AG09309 (cell line): ENCODE results near the gene RPS6KA6.

ENCODE experiments used
- DNase-seq: peaks from one replicate; pipeline ENCODE4 v3.0.0-alpha.2; 2010; ENCODE audit warnings: low read depth
- H3K4me3 ChIP-seq: 2 replicates; pipeline ENCODE4 v1.5.1; 2011; ENCODE audit warnings: mild to moderate bottlenecking, low read depth, low read length, moderate library complexity; ENCODE audit not compliant: control insufficient read depth
- CTCF ChIP-seq: IDR thresholded peaks from 2 replicates; pipeline ENCODE4 v1.5.1; 2011; ENCODE audit warnings: mild to moderate bottlenecking, low read depth, low read length, inconsistent platforms; ENCODE audit not compliant: insufficient read depth, control insufficient read depth; ENCODE audit errors: missing control alignments

RPS6KA6 gene

GRCh38 chrX:84216406-84216805 is 28.4 kb upstream of the RPS6KA6 start:
- no peak overlapping the region for H3K4me3 ChIP-seq
- DNase-seq: no peak
- TF ChIP-seq CTCF: no peak

- no peak for DNase-seq
- TF ChIP-seq CTCF: no peak
- no peak overlapping the region for H3K4me3 ChIP-seq
Observed at GRCh38 chrX:84205276-84205675, 17.3 kb upstream of the RPS6KA6 start.

GRCh38 chrX:84199688-84200087 is 11.7 kb upstream of the RPS6KA6 start:
- no peak for TF ChIP-seq CTCF

DNA sequence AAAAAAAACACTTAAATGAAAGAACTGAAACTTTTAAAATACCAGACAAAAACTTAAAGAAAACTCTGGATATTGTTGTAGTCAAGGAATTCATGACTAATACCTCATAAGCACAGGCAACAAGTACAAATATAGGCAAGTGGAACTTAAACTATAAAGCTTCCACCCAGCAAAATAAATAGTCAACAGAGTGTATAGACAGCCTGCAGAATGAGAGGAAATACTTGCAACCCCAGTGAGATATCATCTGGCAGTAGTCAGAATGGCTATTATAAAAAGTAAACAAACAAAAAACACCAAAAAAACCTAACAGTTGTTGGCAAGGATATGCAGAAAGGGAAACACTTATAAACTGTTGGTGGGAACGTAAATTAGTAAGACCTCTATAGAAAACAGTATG is 9.6 kb upstream of the RPS6KA6 start:
- no peak for TF ChIP-seq CTCF
- DNase-seq: no peak
- H3K4me3 ChIP-seq: no peak overlapping the region

More at GRCh38 chrX:84199688-84200087, 11.7 kb upstream of the RPS6KA6 start:
- no peak overlapping the region for H3K4me3 ChIP-seq
- DNase-seq: no peak

DNA sequence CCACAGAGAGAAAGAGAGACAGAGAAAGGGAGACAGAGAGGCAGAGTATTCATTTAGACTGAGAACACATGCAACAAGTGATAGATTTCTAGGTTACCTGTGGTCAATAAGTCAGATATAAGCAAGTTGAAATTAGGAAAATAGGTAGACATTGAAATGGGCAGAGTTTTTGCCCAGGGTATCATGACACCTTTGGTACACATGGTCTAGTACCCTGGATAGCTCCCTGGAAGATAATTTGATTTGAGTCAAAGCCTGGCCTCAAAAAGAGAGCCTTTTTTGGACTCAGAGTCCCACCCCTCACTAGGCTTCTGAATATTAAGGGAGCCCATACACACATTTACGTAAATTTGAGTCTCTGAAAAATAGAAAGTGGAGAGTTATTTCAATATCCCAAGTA is 4.0 kb upstream of the RPS6KA6 start:
- no peak for TF ChIP-seq CTCF
- no peak for DNase-seq
- no peak overlapping the region for H3K4me3 ChIP-seq

GRCh38 chrX:84189125-84189524 is 1.1 kb upstream of the RPS6KA6 start:
- no peak overlapping the region for H3K4me3 ChIP-seq
- no peak for TF ChIP-seq CTCF
- DNase-seq: no peak

- no peak for DNase-seq
- no peak for TF ChIP-seq CTCF
- peak overlapping the region; percentile 49 for H3K4me3 ChIP-seq
Observed at GRCh38 chrX:84188320-84188834, 378 bp upstream of the RPS6KA6 start.
